ENCODE measurements around the gene IKZF4. TPM values are rescaled to one million over a fixed set of nuclear protein-coding genes. Genes with fewer than 3 reads are reported as not detected.
"Not testable (repeated sequence)": the region's sequence is repeated elsewhere in the genome, so short reads cannot be mapped to it uniquely, and the experiment has no call there.

Gene IKZF4
- total and polyA plus RNA-seq, 2 donors from 2014 or later: 2.7 to 9.4 TPM

- H3K27ac ChIP-seq (ENCODE audit: low read depth in 2 of 2, low read length in 2 of 2): peak overlapping the region in 1 of 2 donors; percentile 40
- peaks cover 6 to 22% (median 10%) of the 10 kb centered on the region in 3 donors for H3K36me3 ChIP-seq (ENCODE audit: control insufficient read depth in 2 of 3, insufficient read depth in 3 of 3, low read length in 3 of 3)
- intact Hi-C loops (cut with DNase I): no loop called here
- FAIRE-seq: no peak
- H3K4me1 ChIP-seq (ENCODE audit: control insufficient read depth in 2 of 3, insufficient read depth in 2 of 3, low read depth in 1 of 3, low read length in 3 of 3): peaks cover 3 to 8% (median 8%) of the 10 kb centered on the region in 3 donors
- peak overlapping the region in 2 of 3 donors; percentile 54 to 67 for H3K9ac ChIP-seq (ENCODE audit: low read length in 3 of 3)
- peak in 1 of 5 donors; percentile 60 for DNase-seq
- TF ChIP-seq, protein P1, sequence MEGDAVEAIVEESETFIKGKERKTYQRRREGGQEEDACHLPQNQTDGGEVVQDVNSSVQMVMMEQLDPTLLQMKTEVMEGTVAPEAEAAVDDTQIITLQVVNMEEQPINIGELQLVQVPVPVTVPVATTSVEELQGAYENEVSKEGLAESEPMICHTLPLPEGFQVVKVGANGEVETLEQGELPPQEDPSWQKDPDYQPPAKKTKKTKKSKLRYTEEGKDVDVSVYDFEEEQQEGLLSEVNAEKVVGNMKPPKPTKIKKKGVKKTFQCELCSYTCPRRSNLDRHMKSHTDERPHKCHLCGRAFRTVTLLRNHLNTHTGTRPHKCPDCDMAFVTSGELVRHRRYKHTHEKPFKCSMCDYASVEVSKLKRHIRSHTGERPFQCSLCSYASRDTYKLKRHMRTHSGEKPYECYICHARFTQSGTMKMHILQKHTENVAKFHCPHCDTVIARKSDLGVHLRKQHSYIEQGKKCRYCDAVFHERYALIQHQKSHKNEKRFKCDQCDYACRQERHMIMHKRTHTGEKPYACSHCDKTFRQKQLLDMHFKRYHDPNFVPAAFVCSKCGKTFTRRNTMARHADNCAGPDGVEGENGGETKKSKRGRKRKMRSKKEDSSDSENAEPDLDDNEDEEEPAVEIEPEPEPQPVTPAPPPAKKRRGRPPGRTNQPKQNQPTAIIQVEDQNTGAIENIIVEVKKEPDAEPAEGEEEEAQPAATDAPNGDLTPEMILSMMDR (IDR thresholded peaks at IDR 0.05; ENCODE audit: borderline replicate concordance, extremely low read depth, insufficient read depth): no peak
- H3K4me3 ChIP-seq (ENCODE audit: low read length in 3 of 3): peak overlapping the region; percentile 90 to 100 (median 93)
- H3K27me3 ChIP-seq (ENCODE audit: control insufficient read depth, insufficient read depth, low read length): no peaks in the 10 kb centered on the region
- no peaks in the 10 kb centered on the region for H3K9me3 ChIP-seq (ENCODE audit: control insufficient read depth in 2 of 3, insufficient read depth in 1 of 3, low read length in 3 of 3)
Observed at GRCh38 chr12:56040963-56041551, 20.2 kb downstream of the IKZF4 start.

DNA sequence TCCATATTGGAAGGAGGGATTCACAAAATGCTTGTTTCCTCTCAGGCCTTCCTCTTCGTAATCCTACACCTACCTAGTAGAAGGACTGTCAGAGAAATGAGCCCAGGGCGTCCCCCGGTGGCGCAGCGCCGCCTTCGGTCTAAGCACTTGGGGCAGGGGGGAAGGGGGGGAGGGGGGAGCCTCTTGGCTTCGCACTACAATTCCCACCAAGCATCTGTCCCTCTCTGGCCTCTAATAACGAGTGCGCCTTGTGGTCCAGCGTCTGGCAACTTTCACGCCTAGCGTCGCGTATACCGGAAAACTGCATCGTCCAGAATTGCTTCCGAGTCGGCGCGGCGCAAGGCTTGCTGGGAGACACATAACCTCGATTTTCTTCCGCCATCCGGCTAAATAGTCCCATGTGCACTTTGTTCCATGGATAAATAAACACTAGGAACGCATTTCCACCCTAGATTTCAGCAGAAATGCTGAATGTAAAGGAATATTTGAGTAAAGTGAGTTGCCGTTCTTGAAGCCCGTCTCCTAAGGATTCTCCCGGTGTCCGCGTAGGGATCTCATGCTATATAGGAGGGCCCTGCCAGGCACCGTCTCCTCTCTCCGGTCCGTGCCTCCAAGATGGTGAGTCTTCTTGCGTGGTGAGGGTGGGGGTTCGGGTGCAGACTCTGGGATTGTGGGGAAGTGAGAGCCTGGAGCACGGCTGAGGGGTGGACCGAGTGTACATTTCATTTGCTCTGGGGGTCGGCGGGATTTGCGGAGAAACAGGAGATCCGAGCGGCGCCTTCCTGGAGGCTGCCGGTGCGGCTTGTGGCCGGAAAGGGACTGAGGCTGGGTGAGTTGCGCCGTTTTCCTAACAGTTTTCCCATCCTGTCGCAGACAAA lies 20.9 kb downstream of the IKZF4 start, which contains the start of gene RPS26:
Gene RPS26 (plus strand): TSS at position 367 of the 878 bp plus-strand sequence. CDS start 249 bp downstream, at position 616.
- Histone ChIP-seq H3K9me3 (ENCODE audit: control insufficient read depth in 2 of 3, insufficient read depth in 1 of 3, low read length in 3 of 3) (no peaks in the 10 kb centered on the region), H3K27me3 (ENCODE audit: control insufficient read depth, insufficient read depth, low read length) (no peaks in the 10 kb centered on the region), H3K27ac (ENCODE audit: low read depth in 2 of 2, low read length in 2 of 2) (peak within 1 kb of the TSS; percentile 98 to 100), H3K9ac (ENCODE audit: low read length in 3 of 3) (peak within 1 kb of the TSS; percentile 84 to 99 (median 90)), H3K36me3 (ENCODE audit: control insufficient read depth in 2 of 3, insufficient read depth in 3 of 3, low read length in 3 of 3) (peaks cover 6 to 22% (median 10%) of the 10 kb centered on the region in 3 donors), H3K4me1 (ENCODE audit: control insufficient read depth in 2 of 3, insufficient read depth in 2 of 3, low read depth in 1 of 3, low read length in 3 of 3) (peaks cover 3 to 8% (median 8%) of the 10 kb centered on the region in 3 donors), H3K4me3 (ENCODE audit: low read length in 3 of 3) (peak within 1 kb of the TSS; percentile 90 to 100 (median 93))
- intact Hi-C loops (cut with DNase I): no loop called here
- TF ChIP-seq, protein P1 (IDR thresholded peaks at IDR 0.05; ENCODE audit: borderline replicate concordance, extremely low read depth, insufficient read depth): peak; percentile 63
- FAIRE-seq: no peak
- DNase-seq: peak; percentile 98 to 100 (median 99)

DNA sequence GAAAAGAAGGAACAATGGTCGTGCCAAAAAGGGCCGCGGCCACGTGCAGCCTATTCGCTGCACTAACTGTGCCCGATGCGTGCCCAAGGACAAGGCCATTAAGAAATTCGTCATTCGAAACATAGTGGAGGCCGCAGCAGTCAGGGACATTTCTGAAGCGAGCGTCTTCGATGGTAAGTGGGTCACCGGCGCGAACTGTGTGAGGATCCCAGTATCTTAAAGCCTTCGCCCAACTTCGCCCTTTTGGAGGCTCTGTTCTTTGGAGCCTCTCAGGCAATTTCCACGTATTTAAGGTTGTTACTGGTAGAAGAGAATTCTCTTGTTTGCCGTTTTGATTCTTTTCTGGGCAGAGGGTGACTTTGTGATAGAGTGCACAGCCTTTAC lies 21.6 kb downstream of the IKZF4 start:
- FAIRE-seq; DNase-seq; H3K9me3 ChIP-seq (ENCODE audit: control insufficient read depth in 2 of 3, insufficient read depth in 1 of 3, low read length in 3 of 3); H3K4me1 ChIP-seq (ENCODE audit: control insufficient read depth in 2 of 3, insufficient read depth in 2 of 3, low read depth in 1 of 3, low read length in 3 of 3); H3K27me3 ChIP-seq (ENCODE audit: control insufficient read depth, insufficient read depth, low read length); intact Hi-C loops (cut with DNase I): not testable (repeated sequence)
- Histone ChIP-seq H3K27ac (ENCODE audit: low read depth in 2 of 2, low read length in 2 of 2) (peak overlapping the region; percentile 98 to 100), H3K36me3 (ENCODE audit: control insufficient read depth in 2 of 3, insufficient read depth in 3 of 3, low read length in 3 of 3) (peaks cover 6 to 22% (median 10%) of the 10 kb centered on the region in 3 donors), H3K9ac (ENCODE audit: low read length in 3 of 3) (peak overlapping the region; percentile 84 to 99 (median 90)), H3K4me3 (ENCODE audit: low read length in 3 of 3) (peak overlapping the region; percentile 90 to 100 (median 93))

GRCh38 chr12:56042843-56043242 lies 22.0 kb downstream of the IKZF4 start:
- DNase-seq: no peak
- peak overlapping the region; percentile 84 to 99 (median 90) for H3K9ac ChIP-seq (ENCODE audit: low read length in 3 of 3)
- peaks cover 6 to 22% (median 10%) of the 10 kb centered on the region in 3 donors for H3K36me3 ChIP-seq (ENCODE audit: control insufficient read depth in 2 of 3, insufficient read depth in 3 of 3, low read length in 3 of 3)
- H3K27ac ChIP-seq (ENCODE audit: low read depth in 2 of 2, low read length in 2 of 2): no peak overlapping the region
- TF ChIP-seq, protein P1 (IDR thresholded peaks at IDR 0.05; ENCODE audit: borderline replicate concordance, extremely low read depth, insufficient read depth): no peak
- H3K4me1 ChIP-seq (ENCODE audit: control insufficient read depth in 2 of 3, insufficient read depth in 2 of 3, low read depth in 1 of 3, low read length in 3 of 3): peaks cover 3 to 8% (median 8%) of the 10 kb centered on the region in 3 donors
- intact Hi-C loops (cut with DNase I): no loop called here
- H3K27me3 ChIP-seq (ENCODE audit: control insufficient read depth, insufficient read depth, low read length): no peaks in the 10 kb centered on the region
- no peaks in the 10 kb centered on the region for H3K9me3 ChIP-seq (ENCODE audit: control insufficient read depth in 2 of 3, insufficient read depth in 1 of 3, low read length in 3 of 3)
- FAIRE-seq: no peak
- peak overlapping the region; percentile 90 to 100 (median 93) for H3K4me3 ChIP-seq (ENCODE audit: low read length in 3 of 3)

Data from kidney (tissue), 14 donors.